Neural cell (in vitro differentiated cells): ENCODE results near the gene AMDHD2.
"Not testable (repeated sequence)": the region's sequence is repeated elsewhere in the genome, so short reads cannot be mapped to it uniquely, and the experiment has no call there.

Experiments
- CTCF ChIP-seq: fragments of 450-650 bp; IDR thresholded peaks from 2 replicates; pipeline ENCODE4 v1.5.1; 2014; ENCODE audit warnings: antibody characterized with exemption, mild to moderate bottlenecking, moderate library complexity; ENCODE audit not compliant: poor library complexity, severe bottlenecking
- EP300 ChIP-seq: fragments of 450-650 bp; conservative IDR thresholded peaks from 2 replicates; pipeline ENCODE4 v1.6.1; 2014; ENCODE audit warnings: antibody characterized with exemption, mild to moderate bottlenecking, moderate library complexity; ENCODE audit not compliant: poor library complexity, severe bottlenecking
- EZH2 ChIP-seq: fragments of 200-600, 300-800 bp; shearing (Covaris generic), sonication (generic); IDR thresholded peaks from 2 replicates; pipeline ENCODE4 v1.6.1; 2014; ENCODE audit warnings: antibody characterized with exemption, low read length, borderline replicate concordance, mild to moderate bottlenecking; ENCODE audit not compliant: insufficient read depth, poor library complexity, severe bottlenecking
- MXI1 ChIP-seq: fragments of 450-650 bp; conservative IDR thresholded peaks from 2 replicates; pipeline ENCODE4 v1.6.1; 2014; ENCODE audit warnings: antibody characterized with exemption, mild to moderate bottlenecking; ENCODE audit not compliant: poor library complexity, severe bottlenecking

GRCh38 chr16:2575839-2576238 lies 55.7 kb downstream of the AMDHD2 start:
- not testable (repeated sequence) for TF ChIP-seq EP300, EZH2, CTCF, MXI1
